Left forelimb (tissue), 1 donor: ENCODE results near the gene FAM83F.

Experiments used
- DNase-seq: peaks from one replicate; pipeline ENCODE4 v3.0.0-alpha.2; 2018; ENCODE audit warnings: low spot score

FAM83F gene

DNA sequence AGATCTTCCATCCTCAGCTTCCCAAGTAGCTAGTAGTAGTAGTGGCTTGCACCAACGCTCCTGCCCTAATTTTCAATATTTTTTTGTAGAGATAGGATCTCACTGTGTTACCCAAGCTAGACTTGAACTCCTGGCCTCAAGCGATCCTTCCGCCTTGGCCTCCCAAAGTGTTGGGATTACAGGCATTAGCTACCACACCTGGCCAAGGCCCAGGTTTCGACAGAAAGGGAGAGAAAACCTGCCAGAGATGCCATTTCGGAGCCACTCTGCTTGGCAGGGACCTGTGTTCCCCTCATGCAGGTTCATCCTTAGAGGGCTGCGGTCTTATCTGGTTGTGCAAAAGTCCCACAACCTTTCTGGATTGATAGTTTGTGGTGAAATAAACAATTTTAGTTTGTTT lies 41.4 kb downstream of the FAM83F start:
- no peak for DNase-seq

DNA sequence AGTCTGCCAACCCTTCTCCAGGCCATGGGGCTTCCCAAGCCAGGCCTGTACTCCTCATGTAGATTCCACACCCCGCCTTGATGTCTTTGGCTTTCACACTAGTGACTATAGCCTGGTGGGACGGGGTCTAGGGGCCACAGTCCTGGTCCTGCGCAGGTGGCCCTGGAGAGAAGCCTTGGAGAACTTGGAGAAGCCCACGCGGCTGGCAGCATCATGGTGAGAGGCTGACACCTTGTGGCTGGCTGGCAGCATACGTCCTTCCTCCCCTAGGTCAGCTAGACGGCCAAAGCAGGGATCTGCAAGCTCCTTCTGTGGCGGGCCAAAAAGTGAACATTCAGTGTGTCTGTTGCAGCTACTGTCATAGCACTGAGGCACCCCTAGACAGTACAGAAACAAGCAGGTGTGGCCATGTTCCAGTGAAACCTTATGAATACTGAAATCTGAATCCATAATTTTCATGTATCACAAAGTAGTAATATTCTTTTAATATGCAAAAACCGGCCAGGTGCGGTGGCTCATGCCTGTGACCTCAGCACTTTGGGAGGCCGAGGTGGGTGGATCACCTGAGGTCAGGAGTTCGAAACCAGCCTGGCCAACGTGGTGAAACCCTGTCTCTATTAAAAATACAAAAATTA lies 42.0 kb downstream of the FAM83F start:
- no peak for DNase-seq

DNA sequence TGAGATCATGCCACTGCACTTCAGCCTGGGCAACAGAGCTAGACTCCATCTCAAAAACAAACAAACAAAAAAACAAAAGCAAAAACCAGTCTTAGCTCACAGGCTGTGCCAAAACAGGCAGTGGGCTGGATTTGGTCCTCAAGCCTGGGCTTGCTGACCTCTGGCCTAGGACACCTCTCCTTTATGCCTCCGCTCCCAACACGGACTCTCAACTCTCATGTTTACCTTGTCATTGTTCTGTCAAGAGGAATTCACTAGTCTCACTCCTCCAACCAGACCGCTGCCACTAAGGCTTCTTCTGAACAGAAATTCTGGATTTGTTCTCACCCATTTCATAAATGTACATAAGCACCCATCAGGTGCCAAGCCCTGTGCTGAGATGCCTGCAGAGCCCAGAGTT lies 42.6 kb downstream of the FAM83F start:
- no peak for DNase-seq

- no peak for DNase-seq
These were observed 44.8 kb downstream of the FAM83F start for GRCh38 chr22:40039482-40040115.

GRCh38 chr22:40040927-40041326 lies 46.2 kb downstream of the FAM83F start:
- DNase-seq, result peak; percentile 84

- no peak for DNase-seq
These were observed 46.8 kb downstream of the FAM83F start for GRCh38 chr22:40041366-40042137.

DNA sequence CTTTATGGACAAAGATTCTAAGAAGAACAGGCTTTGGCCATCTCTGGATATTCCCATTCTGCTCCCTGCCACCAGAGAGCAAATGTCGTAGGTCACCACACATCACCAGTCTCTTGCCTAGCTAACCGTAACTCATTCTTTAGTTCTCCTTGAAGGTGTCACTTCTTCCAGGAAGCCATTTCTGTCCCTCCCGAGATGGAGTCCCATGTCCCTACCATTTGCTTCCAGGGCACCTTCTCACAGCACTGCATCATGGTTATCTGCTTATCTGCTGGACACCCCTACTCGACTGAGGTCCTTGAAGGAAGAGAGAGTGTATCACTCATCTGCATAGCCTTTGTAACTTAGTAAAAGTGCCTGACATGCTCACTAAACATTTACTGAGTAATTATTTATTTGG lies 47.6 kb downstream of the FAM83F start:
- no peak for DNase-seq

DNA sequence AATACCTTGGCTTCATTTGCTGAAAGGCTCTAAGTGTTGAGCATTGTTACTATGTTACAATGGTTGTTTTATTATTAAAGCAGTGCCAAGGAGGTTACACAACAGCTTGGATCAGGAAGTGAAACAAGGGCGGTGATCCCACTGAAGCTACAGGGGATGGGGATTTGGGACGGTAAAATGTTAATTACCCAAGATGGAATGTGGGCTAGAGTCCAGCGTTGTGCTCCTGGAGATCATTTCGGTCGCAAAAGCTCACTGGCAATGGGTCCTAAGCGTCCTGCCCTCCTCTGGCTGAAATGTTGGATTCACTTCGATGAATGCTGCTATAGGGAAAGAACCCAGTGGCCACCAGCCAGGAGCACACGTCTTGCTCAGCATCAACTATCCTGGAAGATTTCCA lies 48.3 kb downstream of the FAM83F start:
- DNase-seq, result no peak

DNA sequence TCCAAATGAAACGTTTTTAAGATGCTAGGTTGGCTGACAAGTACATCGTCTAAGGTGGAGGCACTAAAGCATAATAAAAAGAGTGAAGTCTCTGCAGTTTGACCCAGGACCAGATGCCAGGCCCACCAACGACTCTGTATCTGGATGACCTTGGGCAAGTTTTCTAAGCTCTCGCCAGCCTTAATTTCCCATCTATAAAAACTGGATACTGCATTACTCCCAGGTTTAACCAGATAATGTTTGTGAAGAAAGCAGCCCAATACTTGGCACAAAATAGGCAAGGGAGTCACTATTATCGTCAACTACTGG lies 49.0 kb downstream of the FAM83F start:
- no peak for DNase-seq

GRCh38 chr22:40044102-40044869 lies 49.5 kb downstream of the FAM83F start:
- DNase-seq, result peak; percentile 98

- no peak for DNase-seq
These were observed 50.4 kb downstream of the FAM83F start for GRCh38 chr22:40044870-40045834.

- no peak for DNase-seq
These were observed 51.4 kb downstream of the FAM83F start for GRCh38 chr22:40046126-40046525.

- DNase-seq, result no peak
These were observed 55.5 kb downstream of the FAM83F start for GRCh38 chr22:40050258-40050657.

DNA sequence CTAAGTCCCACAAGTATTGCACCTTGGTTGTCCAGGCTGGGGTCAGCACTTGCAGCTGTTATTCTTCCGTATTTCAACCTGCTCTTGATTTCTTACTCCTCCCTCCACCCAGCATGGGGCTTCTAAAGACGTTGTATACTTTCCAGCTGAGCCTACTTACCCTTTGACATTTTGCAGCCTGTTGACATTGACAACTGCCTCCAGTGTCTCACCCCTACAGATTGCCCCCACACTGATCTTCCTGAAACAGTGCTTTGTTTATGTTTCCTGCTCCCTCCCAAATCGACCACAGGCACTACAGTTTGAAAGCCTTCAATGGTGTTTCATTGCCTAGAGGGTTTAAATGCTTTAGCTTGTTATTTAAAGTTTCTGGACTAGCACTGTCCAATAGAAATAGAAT lies 56.6 kb downstream of the FAM83F start:
- DNase-seq, result no peak

DNA sequence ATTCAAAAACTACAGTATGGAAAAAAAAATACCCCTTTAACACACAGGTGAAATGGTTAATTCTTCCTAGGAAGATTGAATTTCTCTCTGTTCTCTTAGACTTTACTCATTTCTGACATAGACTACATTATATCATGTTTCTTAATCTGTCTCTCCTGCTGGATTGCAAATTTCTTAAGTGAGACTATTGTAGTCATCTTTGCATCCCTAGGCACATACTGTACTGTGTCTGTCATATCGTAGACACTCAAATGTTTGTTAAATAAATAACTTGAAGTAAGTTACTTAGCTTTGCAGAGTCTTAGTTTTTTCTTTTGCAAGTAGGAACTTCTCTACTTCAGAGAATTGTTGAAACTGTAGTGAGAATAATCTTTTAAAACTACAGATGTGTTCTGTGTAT lies 58.7 kb downstream of the FAM83F start:
- no peak for DNase-seq

GRCh38 chr22:40054486-40054885 lies 59.7 kb downstream of the FAM83F start:
- DNase-seq, result no peak

DNA sequence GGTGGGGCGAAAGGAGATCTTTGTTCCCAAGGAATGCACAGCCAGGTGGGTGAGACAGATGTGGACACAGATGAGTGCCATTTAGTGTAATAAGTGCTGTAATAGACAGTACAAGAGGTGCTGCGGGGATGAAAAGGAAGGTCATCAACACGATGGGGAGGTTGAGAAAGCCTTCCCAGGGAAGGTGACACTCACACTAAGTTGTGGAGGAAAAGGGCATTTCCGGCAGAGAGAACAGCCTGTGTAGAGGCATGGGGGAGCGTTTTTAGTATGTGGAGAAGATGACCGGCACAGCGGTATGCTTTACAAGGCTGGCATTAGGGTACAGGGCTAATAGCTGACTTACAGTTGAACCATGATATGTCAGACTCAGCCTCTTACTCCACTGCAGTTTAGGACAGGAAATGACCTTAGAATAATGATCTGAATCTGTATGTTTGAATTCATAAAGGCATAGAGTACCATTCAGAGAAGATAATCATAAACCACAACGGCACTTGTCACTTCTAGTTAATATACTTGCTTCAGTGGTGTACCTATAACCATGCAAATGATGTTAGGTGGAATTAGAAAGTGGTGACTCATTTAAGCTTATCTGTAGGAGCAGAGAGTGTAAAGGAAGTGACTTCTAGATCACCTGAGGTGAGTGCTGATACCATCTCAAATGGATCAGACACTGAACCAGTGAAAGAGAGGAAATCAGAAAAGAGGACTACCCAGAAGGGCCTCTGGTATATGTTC lies 60.6 kb downstream of the FAM83F start:
- no peak for DNase-seq

DNA sequence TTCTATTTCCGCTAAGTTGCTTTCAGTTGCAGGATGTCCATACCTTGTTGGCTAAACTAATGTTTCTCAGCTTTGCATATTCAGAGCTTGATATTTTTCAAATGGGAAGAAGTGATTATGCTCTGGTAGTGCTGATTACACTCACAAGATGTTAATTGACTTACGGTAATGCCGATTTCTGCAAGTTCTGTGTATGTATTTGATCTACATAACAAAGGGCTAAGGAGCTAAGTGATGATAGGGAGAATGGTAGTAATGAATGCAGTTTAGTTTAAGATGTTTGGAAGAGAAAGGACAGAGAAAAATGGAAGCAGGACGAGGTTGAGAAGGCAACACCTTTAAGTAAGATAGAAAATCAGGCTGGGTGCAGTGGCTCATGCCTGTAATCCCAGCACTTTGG lies 61.4 kb downstream of the FAM83F start:
- no peak for DNase-seq

- DNase-seq, result no peak
These were observed 61.8 kb downstream of the FAM83F start for GRCh38 chr22:40056559-40056958.

DNA sequence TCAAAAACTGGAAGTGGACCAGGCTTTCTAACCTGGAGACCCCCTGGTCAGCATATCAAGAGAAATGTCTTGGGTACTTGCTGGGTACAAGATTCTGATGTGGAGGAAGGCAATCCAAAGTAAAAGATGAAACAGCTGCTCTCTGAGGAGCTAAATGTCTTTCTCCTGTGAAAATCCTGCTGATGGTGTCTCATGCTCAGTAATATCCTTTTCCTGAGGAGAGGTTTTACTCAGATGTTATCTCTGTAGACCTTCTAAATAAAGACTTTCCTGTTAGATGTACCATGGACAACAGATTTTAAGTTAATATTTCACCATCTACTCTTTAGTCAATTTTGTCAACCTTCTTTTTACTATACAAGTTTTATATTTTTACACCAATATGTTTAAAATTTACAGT lies 62.9 kb downstream of the FAM83F start:
- DNase-seq, result no peak

DNA sequence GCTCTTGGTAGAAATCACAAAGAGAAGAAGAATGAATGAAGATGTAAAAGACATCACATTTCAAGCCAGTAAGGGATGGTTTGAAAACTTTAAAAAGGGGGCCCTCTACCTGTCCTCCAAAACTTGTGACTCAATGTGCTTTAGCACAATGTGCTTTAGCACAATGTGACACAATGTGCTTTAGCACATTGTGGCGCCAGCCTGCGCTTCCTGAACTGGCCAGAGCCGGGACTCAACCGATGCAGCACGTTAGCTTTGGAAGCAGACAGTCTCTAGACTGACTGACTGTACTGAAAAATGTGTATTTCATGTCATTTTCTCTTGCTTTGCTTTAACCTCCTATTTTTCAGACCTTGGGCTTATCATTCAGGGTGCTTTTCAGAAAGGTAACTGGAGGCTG lies 63.5 kb downstream of the FAM83F start:
- no peak for DNase-seq
